ENCODE measurements around the gene PHACTR4. TPM values are rescaled to one million over a fixed set of nuclear protein-coding genes. Genes with fewer than 3 reads are reported as not detected.
A peak's percentile ranks its signal among the peaks of the same experiment; 100 is the strongest.
"Not testable (repeated sequence)": the region's sequence is repeated elsewhere in the genome, so short reads cannot be mapped to it uniquely, and the experiment has no call there.

The PHACTR4 gene
- total RNA-seq, 2 donors from 2014 or later = 38.9 to 45.0 TPM

GRCh38 chr1:28517649-28517999 is 148.1 kb downstream of the PHACTR4 start:
- no peak for TF ChIP-seq CTCF (IDR thresholded peaks at IDR 0.05)
- no peak for TF ChIP-seq POLR2AphosphoS5 (IDR thresholded peaks at IDR 0.05)
- TF ChIP-seq POLR2A (IDR thresholded peaks at IDR 0.05) = no peak
- WGBS = 8% methylated on average over 7 of the region's 7 CpGs
- H3K27ac ChIP-seq = peak overlapping the region; percentile 72 to 83
- H3K27me3 ChIP-seq (replicated peaks; ENCODE audit: insufficient read depth) = no peaks in the 10 kb centered on the region
- H3K36me3 ChIP-seq = no peaks in the 10 kb centered on the region
- intact Hi-C loops (cut with DNase I) = loop anchor here (5.0 to 10.0 kb wide), 2 partner anchors 65 to 367 kb away; no protein-coding TSS in a partner anchor
- H3K4me3 ChIP-seq = peak overlapping the region; percentile 59 to 65
- H3K9me3 ChIP-seq = no peaks in the 10 kb centered on the region
- H3K4me1 ChIP-seq (replicated peaks) = no peaks in the 10 kb centered on the region
- no peak for DNase-seq (ENCODE audit: low spot score)

GRCh38 chr1:28518000-28518744 is 148.6 kb downstream of the PHACTR4 start:
- TF ChIP-seq CTCF (IDR thresholded peaks at IDR 0.05) = peak; percentile 97 to 99 (median 98)
- peak; percentile 67 for TF ChIP-seq POLR2A (IDR thresholded peaks at IDR 0.05)
- peak; percentile 84 for TF ChIP-seq POLR2AphosphoS5 (IDR thresholded peaks at IDR 0.05)
- intact Hi-C loops (cut with DNase I) = loop anchor here (2.0 to 10.0 kb wide), 3 partner anchors 64 to 367 kb away; no protein-coding TSS in a partner anchor
- Histone ChIP-seq H3K27me3 (replicated peaks; ENCODE audit: insufficient read depth) (no peaks in the 10 kb centered on the region), H3K9me3 (no peaks in the 10 kb centered on the region), H3K4me3 (peak overlapping the region; percentile 59 to 65), H3K27ac (peak overlapping the region; percentile 72 to 83), H3K4me1 (replicated peaks) (no peaks in the 10 kb centered on the region), H3K36me3 (no peaks in the 10 kb centered on the region)
- peak; percentile 88 for DNase-seq (ENCODE audit: low spot score)
- under 1% methylated on average over 44 of the region's 92 CpGs for WGBS

GRCh38 chr1:28518745-28519341 is 149.3 kb downstream of the PHACTR4 start:
- H3K27me3 ChIP-seq (replicated peaks; ENCODE audit: insufficient read depth) = no peaks in the 10 kb centered on the region
- no peaks in the 10 kb centered on the region for H3K4me1 ChIP-seq (replicated peaks)
- intact Hi-C loops (cut with DNase I) = loop anchor here (2.0 to 10.0 kb wide), 3 partner anchors 63 to 366 kb away; no protein-coding TSS in a partner anchor
- DNase-seq (ENCODE audit: low spot score) = no peak
- WGBS = 6% methylated on average over 21 of the region's 21 CpGs
- TF ChIP-seq POLR2AphosphoS5 (IDR thresholded peaks at IDR 0.05) = no peak
- no peaks in the 10 kb centered on the region for H3K9me3 ChIP-seq
- H3K27ac ChIP-seq = peak overlapping the region; percentile 72 to 83
- no peaks in the 10 kb centered on the region for H3K36me3 ChIP-seq
- peak overlapping the region; percentile 59 to 65 for H3K4me3 ChIP-seq

GRCh38 chr1:28519946-28520725 is 150.6 kb downstream of the PHACTR4 start:
- TF ChIP-seq POLR2AphosphoS5 (IDR thresholded peaks at IDR 0.05) (no peak), POLR2A (IDR thresholded peaks at IDR 0.05) (no peak), CTCF (IDR thresholded peaks at IDR 0.05) (no peak)
- intact Hi-C loops (cut with DNase I) = loop anchor here (2.0 to 10.0 kb wide), 3 partner anchors 62 to 365 kb away; no protein-coding TSS in a partner anchor

GRCh38 chr1:28520796-28521195 is 151.3 kb downstream of the PHACTR4 start:
- H3K4me3 ChIP-seq; DNase-seq (ENCODE audit: low spot score); intact Hi-C loops (cut with DNase I); H3K36me3 ChIP-seq; H3K27ac ChIP-seq; H3K27me3 ChIP-seq (replicated peaks; ENCODE audit: insufficient read depth); H3K9me3 ChIP-seq; H3K4me1 ChIP-seq (replicated peaks): not testable (repeated sequence)
- WGBS = 94% methylated on average over 12 of the region's 12 CpGs

More at GRCh38 chr1:28519946-28520725, 150.6 kb downstream of the PHACTR4 start:
- H3K27me3 ChIP-seq (replicated peaks; ENCODE audit: insufficient read depth) = no peaks in the 10 kb centered on the region
- H3K4me3 ChIP-seq = no peak overlapping the region
- H3K27ac ChIP-seq = no peak overlapping the region
- WGBS = 90% methylated on average over 10 of the region's 10 CpGs
- H3K36me3 ChIP-seq = no peaks in the 10 kb centered on the region
- H3K9me3 ChIP-seq = no peaks in the 10 kb centered on the region
- no peaks in the 10 kb centered on the region for H3K4me1 ChIP-seq (replicated peaks)
- DNase-seq (ENCODE audit: low spot score) = no peak
